Measurements from ENCODE around the gene DIAPH2.
"Not testable (repeated sequence)": the region's sequence is repeated elsewhere in the genome, so short reads cannot be mapped to it uniquely, and the experiment has no call there.

Gene DIAPH2

DNA sequence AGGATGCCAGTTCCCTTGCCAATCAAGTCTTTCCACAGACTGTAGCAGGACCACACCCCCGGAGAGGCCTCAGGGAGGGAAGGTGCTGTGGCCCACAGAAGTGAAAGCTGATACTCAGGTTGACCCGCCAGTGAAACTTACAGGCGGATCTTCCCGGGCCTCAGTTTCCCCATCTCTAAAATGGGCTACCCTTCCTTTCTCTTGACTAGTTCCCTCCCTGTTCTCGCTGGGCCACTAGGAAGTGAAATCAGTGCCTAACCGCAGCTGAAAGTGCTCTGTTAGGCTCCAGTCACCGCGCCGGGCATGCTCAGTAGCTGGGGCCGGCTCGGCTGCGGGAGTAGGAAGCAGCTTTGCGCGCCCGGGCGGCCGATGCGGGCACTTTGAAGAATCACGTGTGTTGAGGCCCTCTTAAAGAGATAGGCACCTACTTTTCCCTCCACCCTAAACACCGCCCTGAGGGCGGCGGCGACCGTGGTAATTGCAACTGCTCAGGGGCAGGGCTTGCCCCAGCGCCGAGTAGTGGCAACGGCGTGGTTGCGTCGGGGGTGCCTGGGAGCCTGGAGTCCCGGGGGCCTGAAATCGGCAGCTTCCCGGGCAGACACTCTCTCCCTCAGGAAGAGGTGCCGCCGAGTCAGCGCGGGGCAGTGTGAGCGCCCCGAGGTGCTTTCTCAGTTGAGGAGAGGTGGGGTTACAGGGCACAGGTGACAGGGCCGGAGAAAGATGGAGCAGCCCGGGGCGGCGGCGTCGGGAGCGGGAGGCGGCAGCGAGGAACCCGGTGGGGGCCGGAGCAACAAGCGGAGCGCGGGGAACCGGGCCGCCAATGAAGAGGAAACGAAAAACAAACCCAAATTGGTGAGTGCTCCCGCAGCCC is at the start of gene DIAPH2:
TSS of gene DIAPH2 (plus strand) at position 504 of the 871 bp plus-strand sequence.
- peak; percentile 80 to 85 for DNase-seq

- DNase-seq = no peak
Observed at GRCh38 chrX:96650023-96650422, 34.6 kb upstream of the DIAPH2 start.

- no peak for DNase-seq
Observed at GRCh38 chrX:96655947-96656623, 28.6 kb upstream of the DIAPH2 start.

DNA sequence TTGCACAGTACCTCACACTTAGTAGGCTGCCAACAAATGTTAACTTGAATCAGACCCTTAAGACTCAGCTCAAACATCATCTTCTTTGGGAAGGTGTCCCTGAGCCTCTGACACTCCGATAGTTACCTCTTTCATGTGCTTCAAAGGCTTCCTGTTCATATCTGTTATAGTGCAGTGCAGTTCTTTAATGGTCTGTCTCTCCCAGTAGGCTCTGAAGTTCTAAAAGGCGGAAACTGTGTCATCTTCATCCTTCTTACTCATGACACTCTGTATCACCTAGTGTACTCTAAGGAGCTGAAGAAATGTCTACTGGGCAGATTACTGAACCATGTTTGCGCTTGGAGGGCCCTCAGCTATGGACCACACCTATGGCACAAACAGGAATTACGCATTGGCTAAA is 2.1 kb upstream of the DIAPH2 start:
- DNase-seq = peak in 1 of 2 donors; percentile 37

GRCh38 chrX:96683997-96684338 is 674 bp upstream of the DIAPH2 start:
- peak in 1 of 2 donors; percentile 18 for DNase-seq

GRCh38 chrX:96685210-96686099 is 813 bp downstream of the DIAPH2 start:
- DNase-seq = peak; percentile 41 to 44

- DNase-seq = no peak
Observed at GRCh38 chrX:96687776-96688175, 3.1 kb downstream of the DIAPH2 start.

DNA sequence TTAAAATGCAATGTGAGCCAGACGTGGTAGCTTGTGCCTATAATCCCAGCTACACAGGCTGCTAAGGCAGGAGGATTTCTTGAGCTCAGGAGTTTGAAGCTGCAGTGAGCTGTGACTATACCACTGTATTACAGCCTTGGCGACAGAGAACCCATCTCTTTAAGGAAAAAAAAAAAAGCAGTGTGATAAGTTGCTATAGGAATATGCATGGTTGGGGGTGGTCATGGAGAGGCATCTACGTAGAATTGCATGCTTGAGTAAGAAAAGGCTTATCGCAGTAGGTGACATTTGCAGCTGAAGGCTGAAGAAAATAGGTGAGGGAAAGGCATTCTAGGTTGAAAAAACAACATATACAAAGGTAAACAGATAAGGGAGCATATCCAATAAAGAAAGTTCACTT is 4.1 kb downstream of the DIAPH2 start:
- no peak for DNase-seq

DNA sequence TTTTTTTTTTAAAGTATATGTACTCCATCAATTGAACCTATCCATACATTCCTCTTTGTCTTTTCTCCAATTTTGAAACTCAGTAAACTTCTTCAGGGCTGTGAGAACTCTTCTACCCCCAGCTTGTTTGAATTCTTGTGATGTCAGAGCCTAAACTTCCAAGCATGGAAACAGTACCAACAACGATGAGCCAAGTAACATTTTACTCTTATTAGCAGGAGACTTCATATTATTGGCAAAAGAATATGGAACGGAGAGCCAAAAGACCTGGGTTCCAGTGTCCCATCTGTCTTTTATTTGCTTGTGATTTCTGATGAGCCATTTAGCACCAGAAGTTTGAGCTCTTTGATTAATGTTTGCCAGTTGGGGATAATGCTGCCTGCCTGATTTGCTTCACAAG is 5.3 kb downstream of the DIAPH2 start:
- DNase-seq = no peak

DNA sequence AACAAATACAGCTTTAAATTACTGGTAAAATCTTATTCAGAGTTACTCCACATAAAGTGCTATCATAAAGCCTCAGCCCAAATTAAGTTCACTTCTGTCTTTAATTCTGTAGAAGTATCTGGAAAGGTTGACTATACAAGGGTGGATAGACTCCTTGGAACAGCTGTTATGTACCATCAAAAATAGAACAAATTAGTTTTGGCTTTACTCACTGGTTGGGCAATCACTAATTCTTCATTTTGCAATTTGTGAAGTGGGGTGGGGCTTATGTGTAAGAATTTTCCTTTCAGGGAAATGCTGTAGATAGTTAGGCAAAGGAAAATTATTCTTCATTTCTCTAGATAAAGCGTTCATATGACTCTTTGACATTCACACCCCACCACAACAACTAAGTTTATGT is 7.8 kb downstream of the DIAPH2 start:
- DNase-seq = no peak

- no peak for DNase-seq
Observed at GRCh38 chrX:96692890-96693289, 8.2 kb downstream of the DIAPH2 start.

DNA sequence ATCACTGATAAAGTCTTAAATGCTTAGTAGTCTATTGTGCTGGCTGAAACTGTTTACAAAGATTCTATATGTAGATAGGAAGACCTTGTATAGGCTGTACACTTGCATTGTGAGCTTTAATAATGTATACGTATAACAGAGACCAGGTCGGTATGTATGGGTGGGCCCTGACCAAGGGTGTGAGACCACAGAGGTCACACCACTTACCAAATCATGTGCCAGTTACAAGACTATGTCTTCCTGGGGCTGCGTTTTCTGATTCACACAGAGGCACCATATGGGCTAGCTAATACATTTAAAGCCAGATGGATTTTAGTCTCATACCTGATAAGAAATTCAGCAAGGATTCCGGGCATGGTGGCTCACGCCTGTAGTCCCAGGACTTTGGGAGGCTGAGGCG is 8.8 kb downstream of the DIAPH2 start:
- DNase-seq = no peak

GRCh38 chrX:96696462-96696861 is 11.8 kb downstream of the DIAPH2 start:
- DNase-seq = no peak

GRCh38 chrX:96700625-96701024 is 16.0 kb downstream of the DIAPH2 start:
- DNase-seq = no peak

GRCh38 chrX:96703379-96703778 is 18.7 kb downstream of the DIAPH2 start:
- DNase-seq = no peak

DNA sequence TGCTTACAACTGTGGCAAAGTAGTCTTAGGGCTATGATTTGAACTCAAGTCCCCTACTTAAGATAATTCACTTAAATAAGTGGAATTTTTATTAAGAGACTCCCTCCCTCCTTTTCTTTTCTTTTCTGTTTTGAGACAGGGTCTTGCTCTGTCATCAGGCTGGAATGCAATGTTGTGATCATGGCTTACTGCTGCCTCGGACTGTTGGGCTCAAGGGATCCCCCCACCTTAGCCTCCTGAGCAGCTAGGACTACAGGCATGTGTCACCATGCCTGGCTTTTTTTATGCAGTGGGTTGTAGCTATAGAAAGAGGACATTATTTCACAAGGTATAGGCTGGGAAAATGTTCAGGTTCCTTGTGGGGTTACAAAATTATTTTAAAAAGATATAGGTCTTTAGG is 19.2 kb downstream of the DIAPH2 start:
- DNase-seq = no peak

DNA sequence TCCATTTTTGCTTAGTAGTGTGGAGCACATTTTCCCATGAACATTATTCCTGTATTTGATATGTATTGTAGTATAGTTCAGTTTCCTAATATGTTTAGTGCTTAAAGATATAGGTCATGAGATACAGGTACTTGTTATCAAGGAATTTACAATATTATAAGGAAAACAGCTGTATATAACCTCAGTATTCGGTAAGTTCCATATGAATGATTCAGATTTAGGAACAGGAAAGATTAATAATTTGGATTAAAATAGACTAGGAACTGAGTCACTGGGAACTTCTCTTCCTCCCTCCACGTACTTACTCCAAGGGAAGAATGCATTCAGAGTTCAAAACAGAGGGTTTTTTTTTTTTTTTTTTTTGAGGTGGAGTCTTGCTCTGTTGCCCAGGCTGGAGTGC is 20.0 kb downstream of the DIAPH2 start:
- DNase-seq = no peak

- no peak for DNase-seq
Observed at GRCh38 chrX:96705905-96706304, 21.3 kb downstream of the DIAPH2 start.

- DNase-seq = no peak
Observed at GRCh38 chrX:96707804-96708203, 23.2 kb downstream of the DIAPH2 start.

DNA sequence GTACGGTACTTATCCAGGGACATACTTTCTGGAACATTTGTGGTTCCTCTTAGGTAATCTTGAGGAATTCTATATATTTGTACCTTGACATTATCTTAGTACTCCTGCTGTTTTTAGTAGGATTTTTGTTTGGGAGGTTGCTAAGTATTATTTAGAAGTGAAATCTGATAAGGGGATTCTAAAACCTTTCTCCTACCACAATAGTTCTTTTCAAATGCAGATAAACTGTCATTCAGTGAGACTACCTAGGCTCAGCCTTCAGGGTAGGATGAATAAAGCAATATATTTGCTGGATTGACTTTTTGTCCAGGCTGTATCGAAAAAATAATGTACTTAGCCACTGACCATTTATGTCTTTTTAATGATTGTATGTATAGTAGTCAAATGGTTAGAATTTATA is 25.4 kb downstream of the DIAPH2 start:
- DNase-seq = no peak

DNA sequence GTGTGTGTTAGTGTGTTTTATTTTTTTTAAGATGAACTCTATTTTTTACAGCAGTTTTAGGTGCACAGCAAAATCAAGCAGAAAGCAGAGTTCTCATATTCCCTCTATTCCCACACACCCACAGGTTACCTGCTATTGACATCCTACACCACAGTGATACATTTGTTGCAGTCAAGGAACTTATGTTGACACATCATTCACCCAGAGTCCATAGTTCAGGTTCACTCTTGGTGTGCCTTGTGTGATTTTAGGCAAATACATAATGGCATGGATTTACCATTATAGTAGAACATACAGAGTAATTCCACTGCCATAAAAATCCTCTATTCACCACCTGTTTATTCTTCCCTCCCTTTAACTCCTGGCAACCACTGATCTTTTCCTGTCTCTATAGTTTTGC is 28.7 kb downstream of the DIAPH2 start:
- no peak for DNase-seq

GRCh38 chrX:96714393-96714792 is 29.8 kb downstream of the DIAPH2 start:
- not testable (repeated sequence) for DNase-seq

DNA sequence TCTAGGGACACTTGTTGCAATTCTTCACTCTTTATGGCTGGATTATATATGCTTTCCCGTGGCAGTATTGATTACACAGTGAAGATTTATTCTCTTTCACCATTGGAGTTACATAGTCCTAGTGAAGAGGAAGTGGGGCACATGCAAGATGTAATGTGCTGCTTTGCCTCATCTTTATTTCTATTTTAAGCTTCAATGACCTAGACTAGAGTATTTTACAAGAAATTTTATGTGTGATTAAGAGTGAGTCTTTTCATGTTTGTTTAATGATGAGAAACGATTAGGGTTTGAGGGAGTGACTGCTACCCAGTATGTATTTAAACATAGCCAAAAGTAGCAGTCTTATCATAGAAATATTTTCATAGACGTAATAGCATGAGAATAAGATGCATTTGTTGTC is 30.8 kb downstream of the DIAPH2 start:
- no peak for DNase-seq
